ENCODE data around the gene PTPRC. TPM values are rescaled to one million over a fixed set of nuclear protein-coding genes. Genes with fewer than 3 reads are reported as not detected.

Gene PTPRC
- total and polyA plus RNA-seq, 8 donors = 0.59 to 20.5 (median 2.7) TPM

- FAIRE-seq (no peak), DNase-seq (no peak), ATAC-seq (no peak)
- TF ChIP-seq, protein P1, sequence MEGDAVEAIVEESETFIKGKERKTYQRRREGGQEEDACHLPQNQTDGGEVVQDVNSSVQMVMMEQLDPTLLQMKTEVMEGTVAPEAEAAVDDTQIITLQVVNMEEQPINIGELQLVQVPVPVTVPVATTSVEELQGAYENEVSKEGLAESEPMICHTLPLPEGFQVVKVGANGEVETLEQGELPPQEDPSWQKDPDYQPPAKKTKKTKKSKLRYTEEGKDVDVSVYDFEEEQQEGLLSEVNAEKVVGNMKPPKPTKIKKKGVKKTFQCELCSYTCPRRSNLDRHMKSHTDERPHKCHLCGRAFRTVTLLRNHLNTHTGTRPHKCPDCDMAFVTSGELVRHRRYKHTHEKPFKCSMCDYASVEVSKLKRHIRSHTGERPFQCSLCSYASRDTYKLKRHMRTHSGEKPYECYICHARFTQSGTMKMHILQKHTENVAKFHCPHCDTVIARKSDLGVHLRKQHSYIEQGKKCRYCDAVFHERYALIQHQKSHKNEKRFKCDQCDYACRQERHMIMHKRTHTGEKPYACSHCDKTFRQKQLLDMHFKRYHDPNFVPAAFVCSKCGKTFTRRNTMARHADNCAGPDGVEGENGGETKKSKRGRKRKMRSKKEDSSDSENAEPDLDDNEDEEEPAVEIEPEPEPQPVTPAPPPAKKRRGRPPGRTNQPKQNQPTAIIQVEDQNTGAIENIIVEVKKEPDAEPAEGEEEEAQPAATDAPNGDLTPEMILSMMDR (IDR thresholded peaks at IDR 0.05) = no peak
- Histone ChIP-seq H3K27me3 (no peaks in the 10 kb centered on the region), H3K27ac (no peak overlapping the region), H3K36me3 (no peaks in the 10 kb centered on the region), H3K4me3 (no peak overlapping the region), H3K4me1 (no peaks in the 10 kb centered on the region), H3K9me3 (no peaks in the 10 kb centered on the region)
- WGBS, 2 donors = 87 to 93% methylated on average over 1 of the region's 1 CpG
- intact Hi-C loops (cut with DNase I) = no loop called here
These were observed 73.0 kb downstream of the PTPRC start for GRCh38 chr1:198711837-198712236.

GRCh38 chr1:198713081-198713480 lies 74.2 kb downstream of the PTPRC start:
- no peaks in the 10 kb centered on the region for H3K4me1 ChIP-seq
- DNase-seq = no peak
- no peak overlapping the region for H3K4me3 ChIP-seq
- FAIRE-seq = no peak
- intact Hi-C loops (cut with DNase I) = no loop called here
- no peak for ATAC-seq
- no peaks in the 10 kb centered on the region for H3K27me3 ChIP-seq
- TF ChIP-seq, protein P1 (IDR thresholded peaks at IDR 0.05) = no peak
- no peaks in the 10 kb centered on the region for H3K36me3 ChIP-seq
- no peaks in the 10 kb centered on the region for H3K9me3 ChIP-seq
- no peak overlapping the region for H3K27ac ChIP-seq

DNA sequence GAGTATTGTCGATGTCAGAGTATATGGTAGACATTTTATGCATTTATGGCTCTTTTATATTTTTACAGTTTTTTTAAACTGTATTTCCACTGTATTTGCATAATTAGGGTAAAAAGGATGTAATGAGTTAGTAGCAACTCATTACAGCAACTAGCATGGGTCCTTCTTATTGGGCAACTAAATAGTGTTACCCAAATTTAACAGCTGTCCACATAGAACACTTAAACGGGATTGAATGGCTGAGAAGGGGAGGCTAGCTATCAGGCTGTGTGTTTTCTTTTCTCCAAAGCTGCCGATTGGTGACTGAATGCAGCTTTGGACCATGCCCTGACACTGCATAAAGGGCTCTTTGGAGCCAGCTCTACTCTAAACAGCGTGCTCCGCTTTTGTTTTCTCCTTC lies 75.4 kb downstream of the PTPRC start:
- Histone ChIP-seq H3K4me1 (no peaks in the 10 kb centered on the region), H3K36me3 (no peaks in the 10 kb centered on the region), H3K27me3 (no peaks in the 10 kb centered on the region), H3K4me3 (no peak overlapping the region), H3K9me3 (no peaks in the 10 kb centered on the region), H3K27ac (no peak overlapping the region)
- WGBS, 2 donors = 70 to 80% methylated on average over 5 of the region's 5 CpGs
- FAIRE-seq (no peak), ATAC-seq (no peak), DNase-seq (no peak)
- TF ChIP-seq, protein P1 (IDR thresholded peaks at IDR 0.05) = no peak
- intact Hi-C loops (cut with DNase I) = no loop called here

- 85 to 92% methylated on average over 5 of the region's 5 CpGs for WGBS, 2 donors
- no peak for ATAC-seq
- Histone ChIP-seq H3K27me3 (no peaks in the 10 kb centered on the region), H3K9me3 (no peaks in the 10 kb centered on the region), H3K36me3 (no peaks in the 10 kb centered on the region), H3K27ac (no peak overlapping the region), H3K4me1 (no peaks in the 10 kb centered on the region), H3K4me3 (no peak overlapping the region)
- intact Hi-C loops (cut with DNase I) = no loop called here
- DNase-seq = no peak
- FAIRE-seq = no peak
- TF ChIP-seq, protein P1 (IDR thresholded peaks at IDR 0.05) = no peak
These were observed 77.2 kb downstream of the PTPRC start for GRCh38 chr1:198716051-198716450.

GRCh38 chr1:198717510-198717909 lies 78.7 kb downstream of the PTPRC start:
- Histone ChIP-seq H3K36me3 (no peaks in the 10 kb centered on the region), H3K27ac (no peak overlapping the region), H3K4me1 (no peaks in the 10 kb centered on the region), H3K4me3 (no peak overlapping the region), H3K9me3 (no peaks in the 10 kb centered on the region), H3K27me3 (no peaks in the 10 kb centered on the region)
- intact Hi-C loops (cut with DNase I) = no loop called here
- DNase-seq (no peak), ATAC-seq (no peak), FAIRE-seq (no peak)
- TF ChIP-seq, protein P1 (IDR thresholded peaks at IDR 0.05) = no peak
- 57 to 82% methylated on average over 1 of the region's 1 CpG for WGBS, 2 donors
